CMK (cell line): ENCODE results near the gene C10orf105.

ENCODE experiments used
- DNase-seq: peaks from one replicate; pipeline ENCODE4 v3.0.0-alpha.2; 2010; ENCODE audit warnings: low read depth

The C10orf105 gene

DNA sequence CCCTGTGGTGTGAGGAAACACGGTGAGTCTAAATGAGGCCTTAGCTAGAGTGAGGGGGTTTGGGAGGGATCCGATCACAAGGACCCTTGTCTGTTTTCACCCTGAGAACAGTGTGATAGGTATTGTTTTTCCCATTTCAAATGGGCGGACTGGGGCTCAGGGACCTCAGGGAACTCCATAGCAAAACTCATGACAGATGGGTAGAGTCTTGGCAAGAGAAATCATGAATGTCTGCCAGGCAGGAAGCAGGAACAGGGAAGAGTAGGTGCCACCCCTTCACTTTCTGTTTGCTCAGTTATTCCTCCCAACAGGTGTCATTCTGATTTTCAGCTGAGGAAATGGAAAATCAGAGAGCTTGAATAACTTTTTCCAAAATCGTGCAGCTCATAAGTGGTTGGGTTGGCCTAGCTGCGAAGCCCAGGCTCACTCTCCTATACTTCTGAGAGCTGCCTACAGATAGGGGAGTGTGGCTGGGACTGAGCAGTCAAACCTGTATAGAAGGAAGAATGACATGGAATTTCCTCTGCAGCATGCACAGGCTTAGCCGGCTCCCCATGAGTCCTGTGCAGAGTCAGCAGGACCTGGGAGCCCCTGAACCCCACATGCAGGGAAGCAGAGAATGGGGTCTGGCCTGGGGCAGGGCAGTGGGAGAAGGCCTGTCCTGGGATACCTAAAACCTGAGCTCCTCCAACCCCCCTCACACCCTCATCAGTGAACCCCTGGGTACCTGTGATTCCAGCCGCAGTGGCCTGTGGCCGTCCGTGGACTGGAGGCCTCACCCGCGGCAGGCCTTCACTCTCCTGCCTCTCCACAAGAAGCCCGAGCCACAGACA is 17.6 kb upstream of the C10orf105 start:
- no peak for DNase-seq

DNA sequence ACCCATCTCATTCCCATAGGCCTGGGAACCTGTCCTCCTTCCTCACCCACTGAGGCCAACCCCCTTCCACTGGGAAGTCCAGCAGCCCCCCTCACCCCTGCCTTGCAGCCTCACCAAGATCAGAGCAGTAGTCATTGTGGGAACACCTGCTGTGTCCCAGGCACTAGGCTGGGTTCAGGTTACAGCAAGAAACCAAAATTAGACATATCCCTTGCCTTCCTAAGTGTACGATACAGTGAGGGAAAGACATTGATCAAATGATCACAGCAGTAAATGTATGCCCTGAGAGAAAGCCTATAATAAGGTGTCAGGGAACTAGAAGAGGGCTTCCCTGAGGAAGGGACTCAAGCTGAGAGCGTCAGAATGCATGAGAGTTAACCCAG is 17.0 kb upstream of the C10orf105 start:
- DNase-seq, result no peak

DNA sequence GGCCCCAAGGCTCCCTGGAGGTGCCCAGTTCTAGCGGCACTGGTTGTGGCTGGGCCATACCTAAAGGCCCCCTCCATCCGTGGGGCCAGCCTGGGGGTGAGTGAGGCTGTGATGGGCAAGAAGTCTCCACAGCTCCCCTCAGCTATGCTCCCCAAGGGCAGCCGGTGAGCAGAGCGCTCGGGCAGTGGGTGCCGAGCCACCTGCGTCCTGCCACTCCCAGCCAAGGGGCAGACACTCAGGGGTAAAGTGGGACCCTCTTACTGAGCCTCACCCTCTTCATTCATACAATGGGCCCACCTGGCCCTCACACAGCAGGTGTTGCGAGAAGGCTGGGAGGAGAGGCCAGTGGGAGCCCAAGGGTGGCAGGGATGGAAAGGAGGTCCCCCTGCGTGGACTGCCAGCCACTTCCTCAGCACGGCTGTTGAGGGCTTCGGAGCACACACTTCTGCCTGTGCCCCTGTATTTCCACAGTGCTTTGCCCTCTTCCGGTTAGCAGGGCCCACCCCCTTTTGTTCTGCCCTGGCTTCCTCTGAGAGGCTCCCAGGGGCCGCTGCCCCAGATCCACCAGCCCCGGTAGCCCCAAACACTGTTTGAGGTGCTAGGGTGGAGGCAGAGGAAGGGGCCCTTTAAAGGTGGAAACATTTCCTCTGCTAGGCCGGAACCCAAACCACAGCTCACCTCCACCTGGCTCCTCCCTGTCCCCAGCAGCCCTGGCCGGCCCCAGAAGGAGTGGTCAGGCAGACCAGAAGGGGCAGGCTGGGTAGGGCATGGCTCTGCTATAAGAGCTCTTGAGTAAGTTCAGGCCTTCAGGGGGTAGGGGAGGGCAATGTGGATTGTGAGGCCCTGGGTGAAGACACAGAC is 16.4 kb upstream of the C10orf105 start:
- DNase-seq, result peak; percentile 65

DNA sequence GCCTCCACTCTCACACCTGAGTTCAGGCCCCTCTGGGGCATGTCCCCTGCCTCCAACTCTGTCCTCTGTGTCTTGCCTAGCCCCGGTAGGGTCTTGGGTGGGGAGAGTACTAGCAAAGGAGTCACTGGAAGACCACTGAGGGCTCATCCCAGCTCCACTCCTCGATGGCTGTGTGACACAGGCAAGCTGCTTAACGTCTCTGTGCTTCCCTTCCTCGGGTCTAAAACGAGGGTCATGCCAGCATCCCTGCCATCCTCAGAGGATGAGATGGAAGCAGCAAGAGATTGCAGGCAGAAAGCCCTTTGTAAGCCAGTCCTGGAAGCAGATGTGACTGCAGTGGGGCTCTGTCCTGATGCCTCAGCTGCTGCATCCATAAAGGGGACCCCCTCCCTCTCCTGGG is 15.2 kb upstream of the C10orf105 start:
- DNase-seq, result no peak

DNA sequence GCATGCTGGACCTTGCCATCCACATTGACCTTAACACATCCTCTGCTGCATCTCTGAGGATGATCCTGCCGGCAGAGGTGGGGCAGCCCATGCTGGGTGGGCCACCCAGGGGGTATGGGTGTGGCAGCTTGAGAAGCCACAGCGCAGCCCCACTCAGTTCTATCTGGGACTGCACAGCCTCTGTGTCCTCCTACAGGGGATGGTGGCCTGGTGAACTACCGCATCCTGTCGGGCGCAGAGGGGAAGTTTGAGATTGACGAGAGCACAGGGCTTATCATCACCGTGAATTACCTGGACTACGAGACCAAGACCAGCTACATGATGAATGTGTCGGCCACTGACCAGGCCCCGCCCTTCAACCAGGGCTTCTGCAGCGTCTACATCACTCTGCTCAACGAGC is 12.2 kb upstream of the C10orf105 start:
- DNase-seq, result no peak

DNA sequence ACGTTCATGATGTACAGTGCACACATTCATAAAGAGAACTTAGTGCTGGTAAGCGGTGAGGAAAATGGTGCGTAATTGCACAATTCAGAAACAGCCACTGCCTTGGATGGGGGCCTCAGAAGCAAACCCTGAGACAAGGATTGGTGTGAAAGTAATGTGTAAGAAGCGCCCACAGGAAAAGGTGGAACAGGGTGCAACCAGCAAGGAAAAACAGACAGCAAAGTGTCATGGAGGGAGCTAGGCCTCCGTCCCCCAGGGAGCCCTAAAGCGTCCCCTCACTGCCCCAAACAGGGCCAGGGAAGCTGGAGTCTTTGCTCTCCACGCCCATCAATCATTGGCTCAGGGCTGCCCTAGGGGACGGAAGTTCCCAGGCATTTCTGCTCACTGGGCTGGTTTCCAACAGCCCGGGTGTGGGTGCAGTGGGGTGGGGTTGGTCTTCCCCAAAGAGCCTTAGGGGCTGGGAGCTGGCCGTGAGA is 9.6 kb upstream of the C10orf105 start:
- no peak for DNase-seq

DNA sequence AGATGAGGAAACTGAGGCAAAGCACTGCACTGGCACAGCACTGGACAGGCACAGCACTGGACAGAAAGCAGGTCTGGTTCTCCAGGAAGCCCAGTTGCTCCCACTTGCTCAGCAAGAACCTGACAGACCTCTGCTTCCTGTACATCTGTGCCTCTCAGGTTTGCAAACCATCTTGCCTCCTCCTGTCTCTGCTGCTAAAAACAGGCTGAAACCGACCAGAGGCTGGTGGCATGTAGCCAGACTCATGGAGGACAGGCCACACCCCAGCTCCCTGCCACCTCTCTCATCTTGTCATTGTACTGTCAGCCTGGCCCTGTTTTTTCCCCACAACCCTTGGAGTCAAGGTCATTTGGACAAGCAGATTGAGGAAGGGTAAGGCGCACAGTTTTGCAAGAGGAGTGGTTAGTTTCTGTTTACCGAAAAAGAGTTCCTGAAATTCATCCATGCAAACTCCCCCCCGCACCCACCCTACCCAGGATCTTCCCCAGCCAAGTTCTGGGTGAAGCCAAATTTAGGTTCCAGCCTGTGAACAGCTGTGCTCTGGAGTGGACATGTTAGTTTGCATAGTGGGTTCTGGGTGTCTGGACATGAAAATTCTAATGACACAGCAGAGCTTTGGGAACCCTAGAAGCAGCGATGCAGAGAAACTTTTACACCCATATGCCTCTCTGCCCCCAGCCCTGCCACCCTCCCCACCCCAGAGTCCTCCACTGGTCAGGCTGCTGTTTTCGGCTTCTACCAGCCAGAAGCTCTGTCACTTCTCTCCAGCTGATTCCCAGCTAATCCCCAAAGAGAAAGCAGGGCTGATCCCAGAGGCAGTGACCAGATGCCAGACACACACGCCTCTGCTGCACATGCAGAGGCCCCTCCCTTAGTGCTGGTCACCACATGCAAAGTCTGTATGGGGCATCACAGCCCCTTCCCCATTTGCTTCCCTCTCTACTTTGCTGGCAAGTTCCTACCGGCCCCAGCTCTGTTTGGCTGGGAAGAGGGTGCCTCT is 8.5 kb upstream of the C10orf105 start:
- DNase-seq, result no peak

DNA sequence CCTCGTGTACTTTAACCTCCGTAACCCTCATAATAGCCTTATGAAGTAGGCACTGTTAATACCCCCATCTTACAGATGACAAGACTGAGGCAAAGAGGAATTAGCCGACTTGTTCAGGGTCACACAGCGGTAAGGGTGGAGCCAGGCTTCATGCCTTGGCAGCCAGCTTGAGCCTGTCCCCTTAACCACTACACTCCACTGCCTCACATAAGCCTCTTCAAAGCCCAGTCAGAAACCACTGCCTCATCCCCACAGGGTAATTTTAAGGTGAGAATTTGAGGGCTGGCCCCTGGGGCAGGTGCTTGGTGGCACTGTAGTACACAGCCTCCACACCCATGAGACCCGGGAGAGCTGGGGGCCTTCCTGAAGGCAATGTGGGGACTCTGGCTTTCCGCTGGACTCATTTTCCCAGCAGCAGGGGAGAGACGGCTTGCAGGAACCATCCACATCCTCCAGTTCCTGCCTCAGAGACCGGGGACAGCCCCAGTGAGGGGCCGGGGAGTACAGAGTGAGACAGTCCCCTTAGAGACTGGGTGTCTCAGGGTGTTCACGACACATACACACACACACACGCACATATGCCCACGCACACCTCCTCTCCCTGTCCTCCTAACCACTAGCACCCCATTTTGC is 7.6 kb upstream of the C10orf105 start:
- no peak for DNase-seq

DNA sequence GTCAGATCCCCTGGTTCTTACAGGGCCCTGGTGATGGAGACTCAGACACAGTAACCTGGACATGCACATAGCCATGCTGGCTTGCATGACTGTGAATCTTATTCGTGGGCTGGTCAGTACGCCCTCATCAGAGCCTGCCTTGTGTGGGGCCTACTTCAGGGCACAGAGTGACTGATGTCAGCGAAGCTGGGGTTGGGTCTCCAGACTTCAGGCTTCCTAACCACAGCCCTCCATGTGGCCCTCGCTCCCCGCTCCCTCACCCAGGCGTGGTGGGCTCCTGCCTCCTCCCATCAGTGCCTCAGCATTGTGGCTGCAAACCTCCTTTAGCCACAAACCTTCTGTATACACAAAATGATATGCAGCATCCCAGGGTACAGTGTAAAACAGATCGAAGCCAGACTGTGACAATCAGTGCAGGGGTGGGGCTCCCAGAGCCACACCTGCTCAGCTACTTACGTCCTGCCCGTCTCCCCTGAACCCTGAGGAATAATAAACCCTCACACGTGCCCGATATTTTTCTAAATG is 7.1 kb upstream of the C10orf105 start:
- DNase-seq, result no peak

DNA sequence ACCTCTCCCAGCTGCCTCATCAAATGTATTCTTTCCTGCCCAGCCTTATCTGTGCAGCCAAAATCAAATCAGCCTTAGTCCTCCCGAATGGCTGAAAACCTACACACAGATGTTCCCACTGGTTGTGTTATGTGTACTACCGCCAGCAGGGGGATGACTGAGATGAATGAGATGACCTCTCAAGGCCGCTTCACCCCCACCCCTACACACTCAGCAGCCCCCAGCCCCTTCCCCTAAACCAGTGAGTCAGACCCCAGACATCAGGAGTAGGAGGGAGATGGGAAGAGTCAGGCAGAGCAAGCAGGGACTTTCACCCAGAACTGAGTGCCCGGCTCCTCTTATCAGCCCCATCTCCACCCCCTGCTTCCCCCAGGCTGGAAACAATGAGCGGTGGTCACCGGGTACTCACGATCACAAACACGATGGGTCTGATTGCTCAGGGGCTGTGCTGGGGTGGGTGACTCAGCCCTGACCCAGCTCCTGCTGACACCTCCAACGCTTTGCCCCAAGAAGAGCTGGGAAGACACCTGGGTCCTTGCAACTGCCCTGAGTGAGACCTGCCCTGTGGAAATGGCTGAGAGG is 6.5 kb upstream of the C10orf105 start:
- no peak for DNase-seq

DNA sequence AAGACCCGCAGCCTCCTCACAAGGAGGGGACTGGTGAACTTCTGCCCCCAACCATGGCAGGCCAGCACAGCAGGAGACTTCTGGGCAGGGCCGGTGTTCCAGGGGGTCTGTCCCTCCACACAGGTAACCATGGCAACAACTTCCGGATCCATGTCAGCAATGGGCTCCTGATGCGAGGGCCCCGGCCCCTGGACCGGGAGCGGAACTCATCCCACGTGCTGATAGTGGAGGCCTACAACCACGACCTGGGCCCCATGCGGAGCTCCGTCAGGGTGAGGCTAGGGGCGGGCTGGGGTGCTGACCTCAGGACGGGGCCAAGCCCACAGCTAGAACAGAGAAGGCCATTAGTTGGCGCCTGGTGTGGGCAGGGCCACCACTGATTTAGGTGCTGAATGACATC is 5.7 kb upstream of the C10orf105 start:
- no peak for DNase-seq

DNA sequence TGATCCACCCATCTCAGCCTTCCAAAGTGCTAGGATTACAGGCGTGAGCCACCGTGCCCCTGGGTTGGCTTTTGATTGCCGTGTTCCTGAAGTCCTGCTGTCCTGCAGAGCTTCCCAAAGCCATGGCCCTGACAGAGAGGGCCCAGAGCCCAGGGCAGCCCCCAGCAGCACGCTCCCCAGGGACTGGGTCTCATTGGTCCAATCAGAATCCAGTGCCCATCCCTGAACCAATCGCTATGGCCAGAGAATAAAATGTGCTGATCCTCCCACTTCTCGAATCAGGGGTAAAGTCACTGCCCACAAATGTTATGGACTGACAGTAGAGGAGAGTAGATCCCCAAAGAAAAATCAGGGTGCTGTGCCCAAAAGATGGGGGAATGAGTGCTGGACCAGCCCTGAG is 5.0 kb upstream of the C10orf105 start:
- no peak for DNase-seq

DNA sequence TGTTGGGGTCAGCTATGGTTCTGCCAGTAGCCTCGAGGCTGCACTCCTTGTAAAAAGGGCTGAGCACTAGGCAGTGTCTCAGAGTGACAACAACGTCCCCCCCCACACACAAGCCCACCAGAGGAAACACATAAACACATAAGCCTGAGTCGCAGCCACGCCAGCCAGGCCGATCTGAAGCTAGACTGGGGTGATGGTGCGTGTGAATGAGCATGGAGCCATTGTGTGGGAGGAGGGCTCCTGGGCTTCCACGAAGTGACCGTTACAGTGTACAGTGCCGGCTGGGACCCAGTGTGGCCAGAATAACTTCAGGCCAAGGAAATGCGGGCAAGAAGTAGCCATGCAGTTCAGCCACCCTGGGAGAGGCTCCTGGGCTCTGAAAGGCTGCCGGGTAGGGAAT is 3.7 kb upstream of the C10orf105 start:
- DNase-seq, result no peak

DNA sequence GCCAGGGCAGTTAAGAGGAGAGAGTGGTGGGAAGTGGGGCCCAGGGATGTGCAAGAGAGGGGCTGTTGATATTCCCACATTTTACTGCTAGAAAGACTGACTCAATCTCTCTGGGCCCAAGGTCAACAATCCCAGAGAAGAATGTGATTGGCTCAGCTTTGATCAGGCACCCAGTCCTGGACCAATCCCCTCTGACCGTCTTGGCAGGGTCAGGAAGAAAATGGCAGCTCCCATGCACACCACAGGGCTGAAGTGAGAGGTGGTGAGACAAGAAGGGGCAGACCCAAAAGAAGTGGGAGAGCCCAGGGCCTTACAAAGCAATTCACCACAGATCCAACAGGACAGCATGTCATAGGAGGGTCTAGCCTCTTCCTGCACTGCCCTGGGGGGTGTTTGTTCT is 3.3 kb upstream of the C10orf105 start:
- no peak for DNase-seq

DNA sequence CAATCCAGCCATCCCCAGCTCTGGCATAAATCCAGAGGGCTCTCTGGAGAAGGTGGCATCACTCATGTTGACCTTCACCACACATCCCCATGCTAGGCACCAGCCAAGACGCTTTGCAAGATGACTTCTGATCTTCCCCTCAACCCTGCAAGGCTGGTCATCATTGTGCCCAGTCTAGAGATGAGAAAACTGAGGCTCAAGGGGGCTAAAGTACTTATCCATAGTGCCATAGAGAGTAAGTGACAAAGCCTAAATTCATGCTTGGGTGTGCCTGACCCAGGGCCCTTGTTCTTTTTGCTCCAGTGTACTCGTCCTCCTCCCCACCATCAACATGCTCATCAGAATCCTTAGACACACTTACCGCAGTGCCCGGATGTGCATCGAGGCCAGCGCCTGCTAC is 1.7 kb upstream of the C10orf105 start:
- no peak for DNase-seq

DNA sequence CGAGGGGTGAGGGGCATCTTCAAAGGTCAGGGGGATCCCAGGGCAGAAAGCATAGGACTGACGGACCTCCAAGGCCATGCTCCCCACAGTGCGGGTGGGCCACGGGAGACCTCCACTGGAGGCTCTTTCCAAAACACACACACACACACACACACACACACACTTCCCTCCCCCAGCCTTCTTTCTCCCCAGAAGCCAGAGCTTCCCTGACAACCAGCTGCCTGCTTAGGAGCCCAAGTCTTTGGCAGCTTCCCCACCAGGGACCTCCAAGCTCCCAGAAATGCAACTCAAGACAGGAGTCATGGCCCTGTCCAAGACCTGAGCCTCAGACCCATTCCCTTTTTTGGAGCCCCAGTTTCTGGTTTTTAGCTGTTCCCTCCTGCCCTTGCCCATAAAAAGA is 710 bp upstream of the C10orf105 start:
- no peak for DNase-seq

DNA sequence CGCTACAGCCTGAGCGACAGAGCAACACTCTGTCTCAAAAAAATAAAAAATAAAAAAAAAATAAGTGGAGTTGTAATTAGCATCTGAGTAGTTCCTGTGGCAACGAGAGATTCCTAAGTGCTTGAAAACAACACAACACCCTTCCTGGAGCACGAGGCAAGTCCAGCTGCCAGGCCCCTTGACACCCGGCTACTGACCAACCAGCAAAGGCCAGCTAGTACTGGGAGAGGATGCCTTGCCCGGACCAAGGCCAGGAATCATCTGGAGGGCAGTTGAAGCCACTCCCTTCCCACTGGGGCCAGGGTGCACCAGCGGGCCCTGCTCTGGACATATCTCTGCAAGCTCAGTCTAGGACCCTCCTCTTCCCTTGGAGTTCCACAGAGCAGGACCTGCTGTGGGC is 536 bp downstream of the C10orf105 start:
- no peak for DNase-seq

DNA sequence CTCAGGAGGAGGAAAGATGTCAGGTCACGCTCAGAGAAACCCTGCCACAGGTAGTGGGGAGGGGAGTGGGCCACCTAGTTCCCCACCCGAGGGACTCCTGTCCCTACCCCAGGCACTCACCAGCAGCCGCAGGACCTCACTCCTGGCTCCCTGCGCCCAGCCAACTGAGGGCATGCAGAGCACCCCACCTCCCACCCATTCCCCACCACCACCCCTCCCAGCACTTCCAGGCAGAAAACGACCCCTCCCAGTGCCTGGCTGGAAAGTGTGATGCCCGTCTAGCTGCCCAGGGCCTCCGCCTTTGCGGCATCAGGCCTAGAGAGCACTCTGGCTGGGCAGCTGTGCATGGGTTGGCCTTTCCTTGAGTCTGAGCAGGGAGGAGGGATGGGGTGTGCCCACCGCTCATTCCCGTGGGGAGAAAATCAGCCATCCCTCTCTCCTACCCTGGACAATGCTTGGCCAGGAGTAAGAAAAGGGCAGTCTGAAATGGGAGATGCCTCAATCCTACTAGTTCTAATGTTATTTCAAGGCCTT is 1.3 kb downstream of the C10orf105 start:
- no peak for DNase-seq

DNA sequence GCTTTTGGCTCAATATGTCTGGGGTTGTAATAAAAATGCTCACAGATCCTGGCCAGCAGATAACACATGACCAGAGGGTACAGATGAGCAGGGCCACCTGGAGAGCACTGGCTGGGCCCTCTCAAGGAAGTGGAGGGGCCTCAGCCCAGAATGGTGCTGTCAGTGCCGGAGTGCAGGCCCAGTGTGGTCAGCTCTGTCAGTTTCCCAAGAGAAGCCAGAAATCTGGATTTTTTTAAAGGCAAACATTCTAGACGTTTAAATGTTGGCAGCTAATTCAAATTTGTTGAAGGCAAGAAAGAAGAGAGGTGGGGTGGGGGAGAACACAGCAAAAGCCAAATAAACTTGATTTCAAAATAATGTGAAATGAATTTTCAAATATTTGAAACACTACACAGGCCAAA is 2.0 kb downstream of the C10orf105 start:
- DNase-seq, result no peak

DNA sequence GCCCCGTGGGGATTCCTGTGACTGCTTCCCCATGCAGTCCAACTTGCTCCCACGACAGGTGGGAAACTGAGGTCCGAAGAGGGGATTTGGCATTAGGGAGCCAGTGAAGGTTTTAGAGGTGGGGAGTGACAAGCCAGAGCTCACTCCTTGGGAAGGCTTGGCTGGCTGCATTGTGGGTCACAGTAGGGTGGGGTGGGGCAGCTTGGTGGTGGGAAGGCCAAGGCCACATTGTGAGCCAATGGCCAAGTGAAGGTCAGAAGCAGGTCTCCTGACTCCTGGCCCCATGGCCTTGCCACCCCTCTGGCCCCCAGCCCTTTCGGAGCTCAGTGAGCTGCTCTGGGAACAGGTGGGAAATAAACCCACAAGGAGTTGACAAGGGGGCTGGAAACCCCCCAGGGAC is 2.5 kb downstream of the C10orf105 start:
- DNase-seq, result no peak

DNA sequence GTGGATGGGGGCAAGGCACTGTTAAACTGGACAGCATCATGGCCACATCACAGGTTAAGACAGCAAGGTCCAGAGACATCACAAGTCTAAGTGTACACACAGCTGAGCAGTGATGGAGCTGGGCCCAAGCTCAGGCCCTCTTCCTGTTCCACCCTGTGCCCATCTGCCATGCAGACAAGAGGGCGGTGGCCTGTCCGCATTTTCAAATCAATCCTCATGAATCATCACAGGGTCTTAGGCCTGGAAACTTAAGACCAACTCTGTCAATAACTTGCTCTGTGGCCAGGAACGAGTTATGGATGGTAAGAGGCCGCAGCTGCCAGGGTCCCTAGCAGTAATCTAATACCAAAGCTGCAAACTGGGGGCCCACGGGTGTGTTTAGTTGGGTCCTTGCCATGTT is 3.2 kb downstream of the C10orf105 start:
- DNase-seq, result no peak
